ENCODE data around the gene BRSK1.
A peak's percentile ranks its signal among the peaks of the same experiment; 100 is the strongest.

The BRSK1 gene

GRCh38 chr19:55301459-55302317, 17.9 kb downstream of the BRSK1 start:
- Histone ChIP-seq H3K27ac (peak overlapping the region in 1 of 2 donors; percentile 36), H3K4me3 (peak overlapping the region; percentile 68)
- DNase-seq (ENCODE audit: low spot score), result no peak
- TF ChIP-seq, protein P1, sequence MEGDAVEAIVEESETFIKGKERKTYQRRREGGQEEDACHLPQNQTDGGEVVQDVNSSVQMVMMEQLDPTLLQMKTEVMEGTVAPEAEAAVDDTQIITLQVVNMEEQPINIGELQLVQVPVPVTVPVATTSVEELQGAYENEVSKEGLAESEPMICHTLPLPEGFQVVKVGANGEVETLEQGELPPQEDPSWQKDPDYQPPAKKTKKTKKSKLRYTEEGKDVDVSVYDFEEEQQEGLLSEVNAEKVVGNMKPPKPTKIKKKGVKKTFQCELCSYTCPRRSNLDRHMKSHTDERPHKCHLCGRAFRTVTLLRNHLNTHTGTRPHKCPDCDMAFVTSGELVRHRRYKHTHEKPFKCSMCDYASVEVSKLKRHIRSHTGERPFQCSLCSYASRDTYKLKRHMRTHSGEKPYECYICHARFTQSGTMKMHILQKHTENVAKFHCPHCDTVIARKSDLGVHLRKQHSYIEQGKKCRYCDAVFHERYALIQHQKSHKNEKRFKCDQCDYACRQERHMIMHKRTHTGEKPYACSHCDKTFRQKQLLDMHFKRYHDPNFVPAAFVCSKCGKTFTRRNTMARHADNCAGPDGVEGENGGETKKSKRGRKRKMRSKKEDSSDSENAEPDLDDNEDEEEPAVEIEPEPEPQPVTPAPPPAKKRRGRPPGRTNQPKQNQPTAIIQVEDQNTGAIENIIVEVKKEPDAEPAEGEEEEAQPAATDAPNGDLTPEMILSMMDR (IDR thresholded peaks at IDR 0.05), result peak; percentile 97

- no peak overlapping the region for H3K4me3 ChIP-seq
- TF ChIP-seq, protein P1 (IDR thresholded peaks at IDR 0.05), result no peak
- DNase-seq (ENCODE audit: low spot score), result no peak
- no peak overlapping the region for H3K27ac ChIP-seq
These were observed 18.5 kb downstream of the BRSK1 start for GRCh38 chr19:55302318-55302703.

- DNase-seq (ENCODE audit: low spot score), result no peak
- TF ChIP-seq, protein P1 (IDR thresholded peaks at IDR 0.05), result no peak
- no peak overlapping the region for H3K4me3 ChIP-seq
- no peak overlapping the region for H3K27ac ChIP-seq
These were observed 19.7 kb downstream of the BRSK1 start for GRCh38 chr19:55303477-55303876.

- Histone ChIP-seq H3K4me3 (no peak overlapping the region), H3K27ac (no peak overlapping the region)
- no peak for DNase-seq (ENCODE audit: low spot score)
- TF ChIP-seq, protein P1 (IDR thresholded peaks at IDR 0.05), result no peak
These were observed 20.6 kb downstream of the BRSK1 start for GRCh38 chr19:55304279-55304978.

DNA sequence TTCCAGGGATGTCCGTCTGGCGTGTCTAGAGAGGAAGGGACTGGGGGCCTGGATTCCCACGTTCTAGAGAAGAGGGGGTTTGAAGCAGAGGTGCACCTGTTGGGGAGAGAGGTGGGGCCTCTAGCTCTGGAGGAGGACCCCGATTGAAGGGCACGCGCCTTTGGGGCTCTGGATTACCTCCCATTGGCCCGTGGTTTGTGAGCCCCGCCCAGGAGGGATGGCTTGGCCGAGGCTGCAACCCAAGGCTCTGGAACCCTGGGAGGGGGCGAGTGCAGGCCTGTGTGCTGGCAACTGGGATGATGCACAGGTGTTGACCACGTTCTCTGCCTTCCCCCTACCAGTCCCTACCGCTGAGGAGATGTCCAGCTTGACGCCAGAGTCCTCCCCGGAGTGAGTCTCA, 21.2 kb downstream of the BRSK1 start:
- TF ChIP-seq, protein P1 (IDR thresholded peaks at IDR 0.05), result no peak
- no peak for DNase-seq (ENCODE audit: low spot score)
- H3K4me3 ChIP-seq, result no peak overlapping the region
- H3K27ac ChIP-seq, result no peak overlapping the region

- H3K4me3 ChIP-seq, result no peak overlapping the region
- DNase-seq (ENCODE audit: low spot score), result no peak
- no peak overlapping the region for H3K27ac ChIP-seq
- TF ChIP-seq, protein P1 (IDR thresholded peaks at IDR 0.05), result no peak
These were observed 21.7 kb downstream of the BRSK1 start for GRCh38 chr19:55305491-55305890.
